Putamen (tissue), 1 donor: ENCODE data around the gene KRTAP26-1.

Source experiments
- DNase-seq: peaks from one replicate; pipeline ENCODE4 v3.0.0-alpha.2; 2016; ENCODE audit warnings: low spot score

Gene KRTAP26-1

GRCh38 chr21:30271156-30271555 is 49.0 kb downstream of the KRTAP26-1 start:
- DNase-seq: no peak

- no peak for DNase-seq
These were observed 50.1 kb downstream of the KRTAP26-1 start for GRCh38 chr21:30269803-30270530.
